ENCODE measurements around the gene ADCYAP1R1. TPM values are rescaled to one million over a fixed set of nuclear protein-coding genes. Genes with fewer than 3 reads are reported as not detected.
A peak's percentile ranks its signal among the peaks of the same experiment; 100 is the strongest.
"Not testable (repeated sequence)": the region's sequence is repeated elsewhere in the genome, so short reads cannot be mapped to it uniquely, and the experiment has no call there.

The ADCYAP1R1 gene
- polyA plus RNA-seq, 3 donors, result 0.68 to 1.4 (median 0.75) TPM

- peak; percentile 79 for DNase-seq
Measured at GRCh38 chr7:31134246-31135188, 82.4 kb downstream of the ADCYAP1R1 start.

GRCh38 chr7:31137234-31137633, 85.1 kb downstream of the ADCYAP1R1 start:
- no peak for DNase-seq

GRCh38 chr7:31145339-31145738, 93.2 kb downstream of the ADCYAP1R1 start:
- no peak for DNase-seq

- no peak for DNase-seq
Measured at GRCh38 chr7:31146030-31146429, 93.9 kb downstream of the ADCYAP1R1 start.

- no peak for DNase-seq
Measured at GRCh38 chr7:31146538-31146937, 94.4 kb downstream of the ADCYAP1R1 start.

- no peak for DNase-seq
Measured at GRCh38 chr7:31151849-31152248, 99.7 kb downstream of the ADCYAP1R1 start.

GRCh38 chr7:31153318-31153717, 101.2 kb downstream of the ADCYAP1R1 start:
- not testable (repeated sequence) for DNase-seq

GRCh38 chr7:31160941-31161340, 108.8 kb downstream of the ADCYAP1R1 start:
- DNase-seq, result no peak

Other genes with a start within 250 kb of the ADCYAP1R1 start
- gene AQP1, start 140.5 kb upstream of the ADCYAP1R1 start, polyA plus RNA-seq (ENCODE audit: insufficient read length in 3 of 3), result 100 to 1,000 TPM; 201 to 251 (median 206) TPM
- gene GHRHR, start 88.4 kb upstream of the ADCYAP1R1 start, polyA plus RNA-seq (ENCODE audit: insufficient read length in 3 of 3), result under 1 TPM; 0.11 to 0.50 (median 0.35) TPM